GM12878 (cell line): ENCODE data around the gene ACAP1. TPM values are rescaled to one million over a fixed set of nuclear protein-coding genes. Genes with fewer than 3 reads are reported as not detected.

ENCODE experiments used
- CHD2 ChIP-seq: IDR thresholded peaks from 2 replicates; pipeline ENCODE4 v1.6.1; 2011; ENCODE audit warnings: low read depth, low read length, improper control_type of control experiment, borderline replicate concordance
- CHD4 ChIP-seq: fragments of 200-600 bp; sonication (generic); IDR thresholded peaks from 2 replicates; pipeline ENCODE4 v1.6.1; 2016; ENCODE audit warnings: mild to moderate bottlenecking
- FOXK2 ChIP-seq: fragments of 450-650 bp; IDR thresholded peaks from 2 replicates; pipeline ENCODE4 v1.6.1; 2017; ENCODE audit warnings: mild to moderate bottlenecking, moderate library complexity
- HCFC1 ChIP-seq: fragments of 150-350 bp; IDR thresholded peaks from 2 replicates; pipeline ENCODE4 v1.6.1; 2014; ENCODE audit warnings: low read length
- HDAC6 ChIP-seq: fragments of 200-600 bp; sonication (generic); IDR thresholded peaks from one replicate; pipeline ENCODE4 v1.8.0; 2017; ENCODE audit warnings: antibody characterized with exemption; ENCODE audit not compliant: unreplicated experiment
- KLF5 ChIP-seq: fragments of 450-650 bp; IDR thresholded peaks from 2 replicates; pipeline ENCODE4 v1.6.1; 2014; ENCODE audit warnings: mild to moderate bottlenecking; ENCODE audit not compliant: partially characterized antibody
- MEF2B ChIP-seq: fragments of 450-650 bp; IDR thresholded peaks from 2 replicates; pipeline ENCODE4 v1.6.1; 2018; ENCODE audit warnings: mild to moderate bottlenecking, moderate library complexity; ENCODE audit not compliant: partially characterized antibody, poor library complexity, severe bottlenecking
- MTA3 ChIP-seq: IDR thresholded peaks from 2 replicates; pipeline ENCODE4 v1.6.1; 2012; ENCODE audit warnings: low read length, inconsistent platforms, borderline replicate concordance
- NRF1 ChIP-seq: conservative IDR thresholded peaks from 2 replicates; pipeline ENCODE4 v1.6.1; 2011; ENCODE audit warnings: mild to moderate bottlenecking, low read depth, low read length, improper control_type of control experiment
- PAX5 ChIP-seq: IDR thresholded peaks from 2 replicates; pipeline ENCODE4 v1.6.1; 2011; ENCODE audit warnings: low read depth, low read length, borderline replicate concordance
- PML ChIP-seq: IDR thresholded peaks from 2 replicates; pipeline ENCODE4 v1.6.1; 2012; ENCODE audit warnings: low read length, inconsistent platforms
- RELA ChIP-seq: fragments of 450-650 bp; IDR thresholded peaks from 2 replicates; pipeline ENCODE4 v1.8.0; 2014; ENCODE audit warnings: borderline replicate concordance; ENCODE audit not compliant: partially characterized antibody
- RFX5 ChIP-seq: IDR thresholded peaks from 2 replicates; pipeline ENCODE4 v1.6.1; 2011; ENCODE audit warnings: low read depth, low read length, improper control_type of control experiment
- SPI1 ChIP-seq: IDR thresholded peaks from 2 replicates; pipeline ENCODE4 v1.6.1; 2011; ENCODE audit warnings: low read depth, mild to moderate bottlenecking, low read length, moderate library complexity, borderline replicate concordance; ENCODE audit not compliant: insufficient read depth
- TCF12 ChIP-seq: IDR thresholded peaks from 2 replicates; pipeline ENCODE4 v1.6.1; 2011; ENCODE audit warnings: low read depth, mild to moderate bottlenecking, low read length
- TCF3 ChIP-seq: IDR thresholded peaks from 2 replicates; pipeline ENCODE4 v1.6.1; 2012; ENCODE audit warnings: low read depth, mild to moderate bottlenecking, low read length, borderline replicate concordance; ENCODE audit not compliant: insufficient read depth
- TCF7 ChIP-seq: IDR thresholded peaks from 2 replicates; pipeline ENCODE4 v1.6.1; 2014; ENCODE audit warnings: antibody characterized with exemption, borderline replicate concordance
- ZNF274 ChIP-seq: IDR thresholded peaks from one replicate; pipeline ENCODE4 v1.8.0; 2011; ENCODE audit not compliant: insufficient read length, insufficient read depth
- polyA plus RNA-seq, 11 experiments: library from polyadenylated mRNA; depleted of rRNA in 4 of 11; unstranded in 6 of 11; stranded (reverse) in 5 of 11; fragments of >200 nt; fragmentation: Nextera tagmentation in 4 of 11; fragmentation: Illumina TruSeq in 1 of 11; extraction: Ambion mirVana in 4 of 11; extraction: Trizol in 1 of 11; gene quantifications; 1 replicate in 1 of 11; 2 replicates in 10 of 11; pipeline versions ENCODE4 v1.2.1 to v1.2.3, GENCODE V29; 2011 to 2016; ENCODE audit warnings: inconsistent platforms in 2 of 11, missing spikeins in 2 of 11, low read depth in 1 of 11
- total RNA-seq, 4 experiments: library from RNA; depleted of rRNA in 3 of 4; stranded (reverse); fragments of >200 nt in 3 of 4; fragmentation: Illumina TruSeq in 1 of 4; extraction: Trizol in 1 of 4; gene quantifications; 2 replicates each; pipeline versions ENCODE4 v1.2.1 to v1.2.3, GENCODE V29; 2013 to 2021
- TF ChIP-seq, protein P1 (sequence below): fragments of 450-650 bp; IDR thresholded peaks from 2 replicates; pipeline ENCODE4 v1.6.1; 2017; ENCODE audit warnings: antibody characterized with exemption, mild to moderate bottlenecking, moderate library complexity
- TF ChIP-seq, protein P2 (sequence below): fragments of 450-650 bp; IDR thresholded peaks from 2 replicates; pipeline ENCODE4 v1.6.1; 2016; ENCODE audit warnings: mild to moderate bottlenecking
- TF ChIP-seq, protein P3 (sequence below): fragments of 450-650 bp; formaldehyde crosslinking; IDR thresholded peaks from 2 replicates; pipeline ENCODE4 v1.4.0; 2020; ENCODE audit warnings: mild to moderate bottlenecking, moderate library complexity
- TF ChIP-seq, protein P4 (sequence below): IDR thresholded peaks from 2 replicates; pipeline ENCODE4 v1.6.1; 2012; ENCODE audit warnings: low read depth, low read length, improper control_type of control experiment

Gene ACAP1
- total and polyA plus RNA-seq, 10 of the 15 experiments (the other 5 are each of a cell fraction or from before 2014, with no cell fraction given): 5.7 to 245 (median 118) TPM

GRCh38 chr17:7336240-7337175 lies at the start of gene ACAP1 (continued):
- TF ChIP-seq, protein P1, sequence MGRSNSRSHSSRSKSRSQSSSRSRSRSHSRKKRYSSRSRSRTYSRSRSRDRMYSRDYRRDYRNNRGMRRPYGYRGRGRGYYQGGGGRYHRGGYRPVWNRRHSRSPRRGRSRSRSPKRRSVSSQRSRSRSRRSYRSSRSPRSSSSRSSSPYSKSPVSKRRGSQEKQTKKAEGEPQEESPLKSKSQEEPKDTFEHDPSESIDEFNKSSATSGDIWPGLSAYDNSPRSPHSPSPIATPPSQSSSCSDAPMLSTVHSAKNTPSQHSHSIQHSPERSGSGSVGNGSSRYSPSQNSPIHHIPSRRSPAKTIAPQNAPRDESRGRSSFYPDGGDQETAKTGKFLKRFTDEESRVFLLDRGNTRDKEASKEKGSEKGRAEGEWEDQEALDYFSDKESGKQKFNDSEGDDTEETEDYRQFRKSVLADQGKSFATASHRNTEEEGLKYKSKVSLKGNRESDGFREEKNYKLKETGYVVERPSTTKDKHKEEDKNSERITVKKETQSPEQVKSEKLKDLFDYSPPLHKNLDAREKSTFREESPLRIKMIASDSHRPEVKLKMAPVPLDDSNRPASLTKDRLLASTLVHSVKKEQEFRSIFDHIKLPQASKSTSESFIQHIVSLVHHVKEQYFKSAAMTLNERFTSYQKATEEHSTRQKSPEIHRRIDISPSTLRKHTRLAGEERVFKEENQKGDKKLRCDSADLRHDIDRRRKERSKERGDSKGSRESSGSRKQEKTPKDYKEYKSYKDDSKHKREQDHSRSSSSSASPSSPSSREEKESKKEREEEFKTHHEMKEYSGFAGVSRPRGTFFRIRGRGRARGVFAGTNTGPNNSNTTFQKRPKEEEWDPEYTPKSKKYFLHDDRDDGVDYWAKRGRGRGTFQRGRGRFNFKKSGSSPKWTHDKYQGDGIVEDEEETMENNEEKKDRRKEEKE: no peak
- TF ChIP-seq TCF12: 0 out of 2 replicates have a peak, but pooled peaks have one; percentile 65
- no peak for TF ChIP-seq RFX5
- TF ChIP-seq, protein P2, sequence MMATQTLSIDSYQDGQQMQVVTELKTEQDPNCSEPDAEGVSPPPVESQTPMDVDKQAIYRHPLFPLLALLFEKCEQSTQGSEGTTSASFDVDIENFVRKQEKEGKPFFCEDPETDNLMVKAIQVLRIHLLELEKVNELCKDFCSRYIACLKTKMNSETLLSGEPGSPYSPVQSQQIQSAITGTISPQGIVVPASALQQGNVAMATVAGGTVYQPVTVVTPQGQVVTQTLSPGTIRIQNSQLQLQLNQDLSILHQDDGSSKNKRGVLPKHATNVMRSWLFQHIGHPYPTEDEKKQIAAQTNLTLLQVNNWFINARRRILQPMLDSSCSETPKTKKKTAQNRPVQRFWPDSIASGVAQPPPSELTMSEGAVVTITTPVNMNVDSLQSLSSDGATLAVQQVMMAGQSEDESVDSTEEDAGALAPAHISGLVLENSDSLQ: no peak
- TF ChIP-seq RELA: no peak
- TF ChIP-seq TCF3: no peak
- TF ChIP-seq PML: no peak
- no peak for TF ChIP-seq TCF7
- TF ChIP-seq ZNF274: no peak
- TF ChIP-seq FOXK2: no peak
- TF ChIP-seq PAX5: no peak
- TF ChIP-seq, protein P3, sequence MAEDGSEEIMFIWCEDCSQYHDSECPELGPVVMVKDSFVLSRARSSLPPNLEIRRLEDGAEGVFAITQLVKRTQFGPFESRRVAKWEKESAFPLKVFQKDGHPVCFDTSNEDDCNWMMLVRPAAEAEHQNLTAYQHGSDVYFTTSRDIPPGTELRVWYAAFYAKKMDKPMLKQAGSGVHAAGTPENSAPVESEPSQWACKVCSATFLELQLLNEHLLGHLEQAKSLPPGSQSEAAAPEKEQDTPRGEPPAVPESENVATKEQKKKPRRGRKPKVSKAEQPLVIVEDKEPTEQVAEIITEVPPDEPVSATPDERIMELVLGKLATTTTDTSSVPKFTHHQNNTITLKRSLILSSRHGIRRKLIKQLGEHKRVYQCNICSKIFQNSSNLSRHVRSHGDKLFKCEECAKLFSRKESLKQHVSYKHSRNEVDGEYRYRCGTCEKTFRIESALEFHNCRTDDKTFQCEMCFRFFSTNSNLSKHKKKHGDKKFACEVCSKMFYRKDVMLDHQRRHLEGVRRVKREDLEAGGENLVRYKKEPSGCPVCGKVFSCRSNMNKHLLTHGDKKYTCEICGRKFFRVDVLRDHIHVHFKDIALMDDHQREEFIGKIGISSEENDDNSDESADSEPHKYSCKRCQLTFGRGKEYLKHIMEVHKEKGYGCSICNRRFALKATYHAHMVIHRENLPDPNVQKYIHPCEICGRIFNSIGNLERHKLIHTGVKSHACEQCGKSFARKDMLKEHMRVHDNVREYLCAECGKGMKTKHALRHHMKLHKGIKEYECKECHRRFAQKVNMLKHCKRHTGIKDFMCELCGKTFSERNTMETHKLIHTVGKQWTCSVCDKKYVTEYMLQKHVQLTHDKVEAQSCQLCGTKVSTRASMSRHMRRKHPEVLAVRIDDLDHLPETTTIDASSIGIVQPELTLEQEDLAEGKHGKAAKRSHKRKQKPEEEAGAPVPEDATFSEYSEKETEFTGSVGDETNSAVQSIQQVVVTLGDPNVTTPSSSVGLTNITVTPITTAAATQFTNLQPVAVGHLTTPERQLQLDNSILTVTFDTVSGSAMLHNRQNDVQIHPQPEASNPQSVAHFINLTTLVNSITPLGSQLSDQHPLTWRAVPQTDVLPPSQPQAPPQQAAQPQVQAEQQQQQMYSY (CRISPR knock-in tag): no peak
- no peak for TF ChIP-seq SPI1
- TF ChIP-seq KLF5: no peak
- TF ChIP-seq MTA3: no peak; the same call in 1 of the 2 replicates
- TF ChIP-seq HCFC1: no peak
- TF ChIP-seq NRF1: no peak
- TF ChIP-seq CHD2: peak; percentile 84
- TF ChIP-seq CHD4: no peak
- TF ChIP-seq, protein P4, sequence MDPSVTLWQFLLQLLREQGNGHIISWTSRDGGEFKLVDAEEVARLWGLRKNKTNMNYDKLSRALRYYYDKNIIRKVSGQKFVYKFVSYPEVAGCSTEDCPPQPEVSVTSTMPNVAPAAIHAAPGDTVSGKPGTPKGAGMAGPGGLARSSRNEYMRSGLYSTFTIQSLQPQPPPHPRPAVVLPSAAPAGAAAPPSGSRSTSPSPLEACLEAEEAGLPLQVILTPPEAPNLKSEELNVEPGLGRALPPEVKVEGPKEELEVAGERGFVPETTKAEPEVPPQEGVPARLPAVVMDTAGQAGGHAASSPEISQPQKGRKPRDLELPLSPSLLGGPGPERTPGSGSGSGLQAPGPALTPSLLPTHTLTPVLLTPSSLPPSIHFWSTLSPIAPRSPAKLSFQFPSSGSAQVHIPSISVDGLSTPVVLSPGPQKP: no peak
- peak; percentile 90 for TF ChIP-seq MEF2B
- no peak for TF ChIP-seq HDAC6
